ENCODE measurements around the gene EFHC2.

Gene EFHC2, protein sequence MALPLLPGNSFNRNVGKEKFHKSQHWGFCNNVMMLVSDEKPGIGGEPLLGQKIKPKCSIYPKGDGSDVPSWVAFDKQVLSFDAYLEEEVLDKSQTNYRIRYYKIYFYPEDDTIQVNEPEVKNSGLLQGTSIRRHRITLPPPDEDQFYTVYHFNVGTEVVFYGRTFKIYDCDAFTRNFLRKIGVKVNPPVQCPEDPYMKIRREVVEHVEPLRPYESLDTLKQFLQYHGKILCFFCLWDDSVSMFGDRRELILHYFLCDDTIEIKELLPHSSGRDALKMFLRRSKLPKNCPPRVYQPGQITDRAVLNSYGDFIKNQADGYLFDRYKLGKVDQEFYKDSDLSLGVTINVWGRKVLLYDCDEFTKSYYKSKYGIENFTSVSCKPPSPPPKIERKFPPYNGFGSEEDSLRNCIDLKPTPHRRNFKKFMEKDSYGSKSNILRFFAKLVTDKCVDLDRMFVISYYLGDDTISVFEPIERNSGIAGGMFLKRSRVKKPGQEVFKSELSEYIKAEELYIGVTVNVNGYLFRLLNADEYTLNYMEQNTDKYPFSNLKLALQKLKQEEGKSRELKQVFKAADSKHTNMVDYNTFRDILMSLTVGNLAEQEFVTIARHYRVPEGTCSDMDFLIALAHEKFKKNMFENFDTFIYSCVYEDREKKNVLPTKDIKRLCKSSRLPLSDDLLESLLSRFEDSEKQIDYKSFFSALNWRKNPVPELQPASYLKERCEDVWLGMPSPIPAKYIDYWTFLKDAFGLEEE

DNA sequence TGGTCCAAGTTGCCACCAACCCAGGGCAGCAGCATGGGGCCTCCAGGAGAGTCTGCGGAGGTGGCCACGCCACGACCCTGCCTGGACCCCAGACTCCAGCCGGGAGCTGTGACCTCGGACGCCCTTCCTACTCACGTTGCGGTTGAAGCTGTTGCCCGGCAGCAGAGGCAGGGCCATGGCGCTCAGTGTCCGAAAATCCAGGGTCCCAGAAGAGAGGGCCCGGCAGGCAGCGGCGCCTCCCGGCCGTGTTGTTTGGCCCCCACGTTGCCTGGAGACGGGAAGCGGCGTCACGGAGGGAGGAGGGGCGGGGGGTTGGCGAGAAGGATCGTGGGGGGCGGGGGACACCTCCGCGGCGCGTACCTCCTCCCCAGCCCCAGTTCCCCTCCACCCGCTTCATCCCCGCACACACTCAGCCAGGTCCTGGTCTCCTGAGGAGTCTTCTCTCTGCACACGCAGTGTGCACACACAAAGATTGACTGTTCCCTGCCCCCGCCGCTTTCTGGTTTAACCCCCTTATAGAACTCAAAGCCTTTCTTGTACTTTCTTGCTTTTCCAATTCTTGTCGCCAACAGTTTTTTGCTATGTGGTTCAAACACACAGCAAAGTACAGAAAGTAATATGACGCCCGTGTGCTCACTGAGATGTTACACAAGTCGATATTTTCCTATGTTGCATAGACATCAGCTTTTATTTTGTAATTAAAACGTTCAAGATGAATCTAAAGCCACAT lies at the start of gene EFHC2:
Gene EFHC2 (minus strand): TSS at position 261 of the 730 bp plus-strand sequence. CDS start 84 bp downstream, at position 177.
- peak within 1 kb of the TSS; percentile 39 for H3K4me3 ChIP-seq (ENCODE audit: low read depth, low read length)
- TF ChIP-seq, protein P1, sequence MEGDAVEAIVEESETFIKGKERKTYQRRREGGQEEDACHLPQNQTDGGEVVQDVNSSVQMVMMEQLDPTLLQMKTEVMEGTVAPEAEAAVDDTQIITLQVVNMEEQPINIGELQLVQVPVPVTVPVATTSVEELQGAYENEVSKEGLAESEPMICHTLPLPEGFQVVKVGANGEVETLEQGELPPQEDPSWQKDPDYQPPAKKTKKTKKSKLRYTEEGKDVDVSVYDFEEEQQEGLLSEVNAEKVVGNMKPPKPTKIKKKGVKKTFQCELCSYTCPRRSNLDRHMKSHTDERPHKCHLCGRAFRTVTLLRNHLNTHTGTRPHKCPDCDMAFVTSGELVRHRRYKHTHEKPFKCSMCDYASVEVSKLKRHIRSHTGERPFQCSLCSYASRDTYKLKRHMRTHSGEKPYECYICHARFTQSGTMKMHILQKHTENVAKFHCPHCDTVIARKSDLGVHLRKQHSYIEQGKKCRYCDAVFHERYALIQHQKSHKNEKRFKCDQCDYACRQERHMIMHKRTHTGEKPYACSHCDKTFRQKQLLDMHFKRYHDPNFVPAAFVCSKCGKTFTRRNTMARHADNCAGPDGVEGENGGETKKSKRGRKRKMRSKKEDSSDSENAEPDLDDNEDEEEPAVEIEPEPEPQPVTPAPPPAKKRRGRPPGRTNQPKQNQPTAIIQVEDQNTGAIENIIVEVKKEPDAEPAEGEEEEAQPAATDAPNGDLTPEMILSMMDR (IDR thresholded peaks at IDR 0.05; ENCODE audit: insufficient read depth, low read length, missing control alignments) = no peak
- POLR2A ChIA-PET = no interaction called here
- DNase-seq (ENCODE audit: low read depth, low spot score) = no peak
- CTCF ChIA-PET = no interaction called here

DNA sequence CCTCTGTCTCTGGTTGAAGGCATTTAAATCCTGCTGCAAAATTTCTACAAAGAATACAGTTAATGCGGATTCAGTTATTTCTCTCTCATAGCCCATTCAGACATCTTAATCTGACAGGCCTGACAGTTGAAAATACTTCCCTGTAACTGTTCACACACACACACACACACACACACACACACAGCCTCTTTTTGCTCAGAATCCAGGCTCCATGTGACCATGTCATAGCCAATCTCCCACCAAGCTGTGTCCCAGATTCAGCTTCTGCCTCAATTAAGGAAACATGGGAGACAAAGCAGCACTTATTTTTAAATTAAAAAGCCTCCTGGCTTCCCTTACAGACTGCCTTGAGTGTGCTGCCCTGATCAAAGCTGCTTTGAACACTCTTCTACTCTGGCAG lies 49.3 kb upstream of the EFHC2 start:
- TF ChIP-seq, protein P1 (IDR thresholded peaks at IDR 0.05; ENCODE audit: insufficient read depth, low read length, missing control alignments) = no peak
- CTCF ChIA-PET = no interaction called here
- no peak overlapping the region for H3K4me3 ChIP-seq (ENCODE audit: low read depth, low read length)
- POLR2A ChIA-PET = no interaction called here
- DNase-seq (ENCODE audit: low read depth, low spot score) = no peak

DNA sequence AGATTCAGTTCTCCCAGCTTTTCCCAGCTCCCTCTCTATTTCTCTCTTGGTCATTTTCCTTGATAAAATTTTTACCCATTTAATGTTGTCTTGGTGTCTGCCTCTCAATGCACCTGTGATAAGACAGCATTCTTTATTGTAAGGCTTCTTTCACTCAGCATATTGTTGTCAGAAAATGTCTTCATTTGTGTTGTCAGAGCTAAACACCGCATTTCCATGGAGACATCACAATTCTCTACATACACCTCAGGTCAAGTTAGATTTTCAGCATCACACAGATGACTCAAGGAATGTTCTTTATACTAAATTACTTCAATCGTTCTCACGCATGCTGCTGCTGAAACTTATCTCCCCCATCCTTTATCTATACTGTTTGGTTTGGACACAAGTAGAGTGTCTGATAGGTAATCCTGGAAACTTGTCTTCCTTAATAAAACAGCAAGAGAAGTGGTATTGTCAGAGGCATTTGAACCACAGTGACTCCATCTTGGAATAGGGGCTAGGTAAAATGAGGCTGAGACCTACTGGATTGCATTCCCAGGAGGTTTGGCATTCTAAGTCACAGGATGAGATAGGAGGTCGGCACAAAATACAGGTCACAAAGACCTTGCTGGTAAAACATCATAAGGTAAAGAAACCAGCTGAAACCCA lies 41.3 kb upstream of the EFHC2 start:
- H3K4me3 ChIP-seq (ENCODE audit: low read depth, low read length) = no peak overlapping the region
- TF ChIP-seq, protein P1 (IDR thresholded peaks at IDR 0.05; ENCODE audit: insufficient read depth, low read length, missing control alignments) = no peak
- ChIA-PET POLR2A (no interaction called here), CTCF (interaction anchor here (0.7 kb wide), 1 partner anchor 100 kb away, joined by 3 read pairs; no protein-coding TSS in a partner anchor)
- no peak for DNase-seq (ENCODE audit: low read depth, low spot score)

DNA sequence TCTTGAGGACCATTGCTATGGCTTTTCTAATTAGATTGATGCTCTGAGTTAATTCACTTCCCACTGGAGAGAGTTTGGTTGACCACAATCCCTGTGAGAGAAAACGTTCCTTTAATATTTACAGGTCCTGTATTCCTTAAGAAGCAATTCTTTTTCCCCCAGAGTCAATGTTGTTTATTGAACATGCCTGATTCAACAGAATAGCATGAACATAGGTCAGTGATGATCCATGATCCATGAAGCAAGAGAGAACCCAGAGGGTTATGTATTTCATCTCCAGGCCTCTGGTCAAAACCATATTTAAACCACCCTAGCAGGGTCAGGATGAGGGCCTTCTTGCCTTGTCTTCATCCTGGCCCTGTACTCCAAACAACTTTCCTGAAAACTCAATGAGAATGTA lies 39.4 kb upstream of the EFHC2 start:
- CTCF ChIA-PET = no interaction called here
- POLR2A ChIA-PET = no interaction called here

DNA sequence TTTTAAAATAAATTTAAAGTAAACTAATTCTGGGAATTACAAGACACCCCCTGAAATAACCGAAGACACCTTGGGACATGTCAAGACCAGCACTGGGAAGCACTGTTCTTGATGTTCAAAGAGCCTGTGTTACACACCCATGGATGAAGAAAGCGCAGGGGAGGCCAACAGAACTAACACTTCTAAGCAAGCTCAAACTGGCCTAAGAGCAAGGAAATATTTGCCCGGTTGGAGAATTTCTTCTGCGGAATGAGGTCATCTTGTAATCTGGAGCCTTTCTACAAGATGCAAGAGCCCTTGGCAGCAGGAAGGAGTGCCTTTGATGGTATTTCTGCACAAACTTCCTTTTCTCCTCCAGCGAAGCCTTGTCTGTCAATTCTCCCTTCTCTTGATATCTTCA lies 9.3 kb upstream of the EFHC2 start:
- ChIA-PET POLR2A (no interaction called here), CTCF (no interaction called here)
- TF ChIP-seq, protein P1 (IDR thresholded peaks at IDR 0.05; ENCODE audit: insufficient read depth, low read length, missing control alignments) = no peak
- DNase-seq (ENCODE audit: low read depth, low spot score) = no peak
- no peak overlapping the region for H3K4me3 ChIP-seq (ENCODE audit: low read depth, low read length)

More for the DNA sequence above, 39.4 kb upstream of the EFHC2 start:
- TF ChIP-seq, protein P1 (IDR thresholded peaks at IDR 0.05; ENCODE audit: insufficient read depth, low read length, missing control alignments) = no peak
- DNase-seq (ENCODE audit: low read depth, low spot score) = no peak
- no peak overlapping the region for H3K4me3 ChIP-seq (ENCODE audit: low read depth, low read length)
